ENCODE results near the gene MYLK4.

- no peak for TF ChIP-seq POLR2AphosphoS5 (IDR thresholded peaks at IDR 0.05; ENCODE audit: borderline replicate concordance, low read depth, low read length)
- no peak for TF ChIP-seq EZH2 (IDR thresholded peaks at IDR 0.05)
Observed at GRCh38 chr6:2695454-2696095, 55.1 kb downstream of the MYLK4 start.

Measured in SK-N-MC (cell line).